Immature natural killer cell (primary cell): ENCODE results near the gene MLXIP. TPM values are rescaled to one million over a fixed set of nuclear protein-coding genes. Genes with fewer than 3 reads are reported as not detected.
A peak's percentile ranks its signal among the peaks of the same experiment; 100 is the strongest.

Experiments used
- DNase-seq, 3 donors: peaks; one replicate each; pipeline ENCODE4 v3.0.0; 2022; ENCODE audit warnings: mixed read lengths in 1 of 3
- H3K27ac Mint-ChIP-seq, 6 donors: one replicate each; pipeline ENCODE4 v1.8.0; 2020; ENCODE audit warnings: mixed read lengths in 6 of 6, mild to moderate bottlenecking in 5 of 6, inconsistent platforms in 4 of 6, moderate library complexity in 3 of 6
- H3K27me3 Mint-ChIP-seq, 3 donors: one replicate each; pipeline ENCODE4 v1.8.0; 2020 to 2021; ENCODE audit warnings: low read depth in 3 of 3, mild to moderate bottlenecking in 3 of 3, mixed read lengths in 3 of 3, moderate library complexity in 3 of 3, inconsistent platforms in 1 of 3
- H3K36me3 Mint-ChIP-seq, 3 donors: one replicate each; pipeline ENCODE4 v1.8.0; 2020; ENCODE audit warnings: mixed read lengths in 3 of 3, inconsistent platforms in 2 of 3, mild to moderate bottlenecking in 2 of 3
- H3K4me1 Mint-ChIP-seq, 2 donors: one replicate each; pipeline ENCODE4 v1.8.0; 2020; ENCODE audit warnings: inconsistent platforms in 2 of 2, mild to moderate bottlenecking in 2 of 2, mixed read lengths in 2 of 2, moderate library complexity in 1 of 2
- H3K4me3 Mint-ChIP-seq, 5 donors: one replicate each; pipeline ENCODE4 v1.8.0; 2020; ENCODE audit warnings: mild to moderate bottlenecking in 5 of 5, mixed read lengths in 5 of 5, inconsistent platforms in 3 of 5, moderate library complexity in 3 of 5
- H3K9me3 Mint-ChIP-seq, 6 donors: one replicate each; pipeline ENCODE4 v1.8.0; 2020; ENCODE audit warnings: mild to moderate bottlenecking in 6 of 6, mixed read lengths in 6 of 6, inconsistent platforms in 4 of 6, moderate library complexity in 3 of 6
- polyA plus RNA-seq, 3 donors: library from polyadenylated mRNA; unstranded; fragments of 300-500 nt; fragmentation: Illumina TruSeq; gene quantifications; one replicate each; pipeline ENCODE4 v1.2.3, GENCODE V29; 2021

The MLXIP gene
- polyA plus RNA-seq, 3 donors from 2014 or later: 3.5 to 10.6 (median 4.7) TPM

DNA sequence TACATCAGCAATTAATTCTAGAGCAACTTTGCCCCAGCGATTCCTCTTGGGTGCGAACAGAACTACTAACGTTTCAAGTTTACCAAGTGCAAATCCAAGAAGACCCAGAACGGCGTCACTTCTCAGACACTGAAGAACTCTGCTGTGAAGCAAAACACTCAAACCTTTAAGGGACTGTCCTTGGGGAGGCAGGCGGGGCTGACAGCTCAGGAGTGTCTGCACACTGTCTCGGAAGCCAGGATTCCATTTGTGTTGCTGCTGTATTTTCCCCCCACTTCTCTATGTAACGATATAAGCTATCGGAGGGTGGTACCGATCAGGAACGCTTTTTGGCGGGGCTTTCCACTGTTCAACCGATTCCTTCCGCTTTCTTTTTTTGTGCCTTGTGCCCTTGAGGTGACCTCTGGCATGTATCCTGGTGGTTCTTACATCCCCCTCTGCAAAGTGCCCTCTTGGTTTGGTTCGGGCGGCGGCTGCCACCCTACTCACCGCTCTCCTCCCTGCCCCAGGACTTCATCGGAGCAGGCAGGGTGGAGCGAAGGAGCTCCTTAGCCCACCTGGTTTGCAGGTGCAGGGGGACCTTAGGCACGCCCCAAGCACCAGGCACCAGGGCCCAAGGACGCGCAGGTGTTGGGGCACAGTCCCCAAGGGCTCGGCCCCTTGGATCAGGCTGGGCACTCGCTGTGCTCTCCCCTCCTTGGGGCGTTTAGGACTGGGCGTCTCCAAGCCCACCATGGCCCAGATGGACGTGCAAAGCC is 19.2 kb upstream of the MLXIP start:
- Mint-ChIP-seq H3K27ac (no peak overlapping the region), H3K4me1 (no peaks in the 10 kb centered on the region), H3K4me3 (no peak overlapping the region), H3K27me3 (peaks cover 0 to 4% (median 2%) of the 10 kb centered on the region in 3 donors), H3K9me3 (no peaks in the 10 kb centered on the region), H3K36me3 (no peaks in the 10 kb centered on the region)
- DNase-seq: no peak

GRCh38 chr12:122060081-122060501 is 18.5 kb upstream of the MLXIP start:
- Mint-ChIP-seq H3K4me3 (no peak overlapping the region), H3K9me3 (no peaks in the 10 kb centered on the region), H3K36me3 (no peaks in the 10 kb centered on the region), H3K27me3 (peaks cover 0 to 4% (median 2%) of the 10 kb centered on the region in 3 donors), H3K27ac (no peak overlapping the region), H3K4me1 (no peaks in the 10 kb centered on the region)
- no peak for DNase-seq

DNA sequence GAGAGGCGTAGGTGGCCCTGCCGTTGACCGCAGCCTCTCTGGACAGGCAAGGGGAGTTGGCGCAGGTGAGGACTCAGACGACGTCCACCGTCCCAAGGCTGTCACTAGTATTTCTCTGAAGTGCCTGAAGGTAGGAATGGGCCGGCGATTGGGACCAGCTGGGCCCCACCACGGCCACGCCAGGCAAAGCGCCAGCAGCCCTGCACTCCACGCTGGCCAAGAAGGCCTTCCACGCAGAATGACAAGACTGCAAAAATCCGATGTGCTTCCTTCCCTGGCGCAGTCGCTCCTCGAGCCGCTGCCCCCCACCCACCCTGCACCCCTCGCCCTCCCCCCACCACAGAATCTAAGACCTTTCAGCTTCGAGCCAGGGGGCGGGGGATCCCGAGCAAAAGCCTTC is 17.3 kb upstream of the MLXIP start:
- Mint-ChIP-seq H3K9me3 (no peaks in the 10 kb centered on the region), H3K27me3 (peaks cover 0 to 4% (median 2%) of the 10 kb centered on the region in 3 donors), H3K27ac (no peak overlapping the region), H3K4me3 (no peak overlapping the region), H3K4me1 (no peaks in the 10 kb centered on the region), H3K36me3 (no peaks in the 10 kb centered on the region)
- no peak for DNase-seq

DNA sequence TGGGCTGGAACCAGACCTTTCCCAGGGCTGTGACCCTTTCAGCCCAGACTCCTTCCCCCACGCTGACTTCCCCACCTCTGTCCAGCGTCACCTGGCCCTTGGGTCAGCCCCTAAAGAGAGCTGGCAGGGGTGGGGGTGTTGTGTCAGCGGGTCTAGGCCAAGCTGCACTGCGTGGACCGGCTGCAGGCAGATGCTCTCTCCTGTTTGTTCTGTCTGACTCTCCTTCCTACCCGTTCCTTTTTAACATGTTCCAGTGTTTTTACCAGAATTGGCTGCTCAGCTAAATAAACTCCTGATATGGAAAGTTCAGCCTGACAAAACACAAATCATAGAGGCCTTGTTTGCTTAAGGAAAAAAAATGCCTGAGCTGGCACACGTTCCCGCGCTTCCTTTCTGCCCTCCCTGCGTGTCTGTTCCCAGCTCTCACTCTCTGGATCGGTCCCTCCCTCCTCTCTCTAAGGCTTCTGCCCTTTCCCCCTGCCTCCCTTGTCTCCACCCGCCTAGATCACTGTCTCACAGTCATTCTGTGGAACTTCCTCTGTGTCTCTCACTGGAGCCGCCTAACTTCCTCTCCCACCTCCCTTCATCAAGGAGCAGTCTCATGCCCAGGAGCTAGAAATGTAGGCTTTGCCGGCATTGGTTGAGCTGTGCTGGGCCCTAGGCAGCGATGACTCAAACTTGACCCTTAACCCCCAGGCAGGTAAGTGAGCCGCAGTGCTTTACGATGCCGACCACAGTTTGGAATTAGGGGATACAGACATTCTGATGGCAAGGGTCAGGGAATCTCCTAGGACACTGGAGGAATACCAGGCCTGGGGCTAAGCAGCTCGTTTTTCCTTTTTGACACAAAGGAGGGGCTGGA is 15.5 kb upstream of the MLXIP start:
- DNase-seq: no peak
- Mint-ChIP-seq H3K27me3 (peaks cover 0 to 2% (median 1%) of the 10 kb centered on the region in 3 donors), H3K4me3 (no peak overlapping the region), H3K36me3 (no peaks in the 10 kb centered on the region), H3K4me1 (peaks cover 6 to 8% of the 10 kb centered on the region in 2 donors), H3K9me3 (no peaks in the 10 kb centered on the region), H3K27ac (peak overlapping the region in 1 of 6 donors; percentile 51)

- H3K9me3 Mint-ChIP-seq: no peaks in the 10 kb centered on the region
- no peaks in the 10 kb centered on the region for H3K36me3 Mint-ChIP-seq
- DNase-seq: no peak
- no peak overlapping the region for H3K4me3 Mint-ChIP-seq
- peaks cover 0 to 2% (median 1%) of the 10 kb centered on the region in 3 donors for H3K27me3 Mint-ChIP-seq
- no peak overlapping the region for H3K27ac Mint-ChIP-seq
- H3K4me1 Mint-ChIP-seq: peaks cover 12 to 13% of the 10 kb centered on the region in 2 donors
These were observed 14.9 kb upstream of the MLXIP start for GRCh38 chr12:122063694-122064024.

- Mint-ChIP-seq H3K4me1 (peaks cover 13 to 14% of the 10 kb centered on the region in 2 donors), H3K9me3 (no peaks in the 10 kb centered on the region), H3K4me3 (no peak overlapping the region), H3K36me3 (no peaks in the 10 kb centered on the region), H3K27me3 (peaks cover 0 to 2% (median 1%) of the 10 kb centered on the region in 3 donors), H3K27ac (no peak overlapping the region)
- no peak for DNase-seq
These were observed 14.4 kb upstream of the MLXIP start for GRCh38 chr12:122064025-122064777.

GRCh38 chr12:122064780-122065588 is 13.6 kb upstream of the MLXIP start:
- peak overlapping the region in 1 of 6 donors; percentile 49 for H3K27ac Mint-ChIP-seq
- H3K4me3 Mint-ChIP-seq: no peak overlapping the region
- no peak for DNase-seq

GRCh38 chr12:122067548-122067947 is 11.0 kb upstream of the MLXIP start:
- Mint-ChIP-seq H3K27me3 (peaks cover 1 to 2% (median 2%) of the 10 kb centered on the region in 3 donors), H3K27ac (peak overlapping the region; percentile 72 to 94 (median 79)), H3K4me1 (peaks cover 13 to 21% of the 10 kb centered on the region in 2 donors), H3K36me3 (no peaks in the 10 kb centered on the region), H3K9me3 (no peaks in the 10 kb centered on the region), H3K4me3 (peak overlapping the region; percentile 34 to 82 (median 56))
- no peak for DNase-seq

More at GRCh38 chr12:122064780-122065588, 13.6 kb upstream of the MLXIP start:
- Mint-ChIP-seq H3K9me3 (no peaks in the 10 kb centered on the region), H3K27me3 (peaks cover 1 to 2% (median 2%) of the 10 kb centered on the region in 3 donors), H3K36me3 (no peaks in the 10 kb centered on the region), H3K4me1 (peaks cover 13 to 21% of the 10 kb centered on the region in 2 donors)

DNA sequence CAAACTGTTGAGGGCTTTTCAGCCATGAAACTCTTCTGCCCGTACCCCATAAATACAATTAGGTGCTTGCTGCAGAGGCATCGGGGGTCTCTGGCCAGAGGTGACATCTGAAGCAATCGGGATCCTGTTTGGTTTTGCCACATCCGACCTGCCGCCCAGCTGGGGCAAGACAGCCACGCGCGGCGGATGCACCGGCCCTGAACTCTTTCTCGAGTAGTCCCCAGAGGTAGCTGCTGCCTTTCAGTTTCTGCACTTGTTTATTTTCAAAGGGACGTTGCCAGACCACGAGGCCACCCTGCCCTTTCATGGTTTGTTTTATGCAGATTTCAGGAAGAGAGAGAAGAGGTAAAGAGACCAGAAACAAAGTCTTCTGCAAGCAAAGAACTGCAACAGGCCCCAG is 10.6 kb upstream of the MLXIP start:
- Mint-ChIP-seq H3K4me1 (peaks cover 13 to 21% of the 10 kb centered on the region in 2 donors), H3K4me3 (peak overlapping the region; percentile 34 to 82 (median 56)), H3K9me3 (no peaks in the 10 kb centered on the region)

DNA sequence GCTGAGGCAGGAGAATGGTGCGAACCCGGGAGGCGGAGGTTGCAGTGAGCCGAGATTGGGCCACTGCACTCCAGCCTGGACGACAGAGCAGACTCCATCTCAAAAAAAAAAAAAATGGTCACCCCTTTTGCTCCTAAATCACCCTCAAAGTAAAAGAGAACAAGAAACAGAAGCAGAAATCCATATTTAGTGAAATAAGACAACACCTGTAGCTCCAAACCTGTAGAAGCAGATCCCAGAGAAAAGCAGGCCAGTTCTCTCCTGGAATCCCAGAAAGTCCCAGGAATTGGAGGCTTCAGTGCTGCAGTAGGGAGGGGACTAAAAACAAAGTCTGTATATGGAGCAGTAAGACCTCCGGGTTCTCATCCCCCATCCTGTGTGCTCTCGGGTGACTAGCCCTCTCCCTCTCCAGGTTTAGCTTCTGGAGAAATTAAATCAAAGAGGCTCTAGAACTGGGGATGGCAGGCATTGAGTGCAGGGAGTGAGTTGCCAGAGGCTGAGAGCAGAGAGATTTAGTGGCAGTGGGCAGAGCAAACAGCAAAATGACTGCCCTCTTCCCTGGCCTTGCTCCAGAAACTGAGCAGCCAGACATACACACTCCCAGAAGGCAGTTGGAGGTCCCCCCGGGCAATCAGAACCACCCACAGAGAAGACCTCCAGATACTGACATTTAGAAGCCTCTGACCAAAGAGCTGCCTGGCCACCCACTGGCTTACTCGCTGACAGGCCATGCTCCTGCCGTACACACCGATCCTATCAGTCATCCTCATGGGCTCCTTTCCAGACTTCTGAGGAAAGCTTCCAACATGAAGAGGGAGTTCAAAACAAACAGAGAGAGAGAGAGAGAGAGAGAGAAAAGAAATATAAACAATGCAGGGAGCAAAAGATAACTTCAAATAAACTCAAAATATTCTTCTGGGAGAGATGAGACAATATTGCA is 6.3 kb upstream of the MLXIP start:
- Mint-ChIP-seq H3K4me1 (peaks cover 11 to 21% of the 10 kb centered on the region in 2 donors), H3K4me3 (no peak overlapping the region), H3K27me3 (peaks cover 0 to 2% (median 2%) of the 10 kb centered on the region in 3 donors), H3K9me3 (no peaks in the 10 kb centered on the region), H3K27ac (peak overlapping the region in 2 of 6 donors; percentile 59 to 76), H3K36me3 (no peaks in the 10 kb centered on the region)
- DNase-seq: no peak

More for the DNA sequence above, 10.6 kb upstream of the MLXIP start:
- H3K27ac Mint-ChIP-seq: peak overlapping the region; percentile 72 to 94 (median 79)
- peaks cover 1 to 2% (median 2%) of the 10 kb centered on the region in 3 donors for H3K27me3 Mint-ChIP-seq
- no peaks in the 10 kb centered on the region for H3K36me3 Mint-ChIP-seq
- peak; percentile 49 to 58 (median 51) for DNase-seq

DNA sequence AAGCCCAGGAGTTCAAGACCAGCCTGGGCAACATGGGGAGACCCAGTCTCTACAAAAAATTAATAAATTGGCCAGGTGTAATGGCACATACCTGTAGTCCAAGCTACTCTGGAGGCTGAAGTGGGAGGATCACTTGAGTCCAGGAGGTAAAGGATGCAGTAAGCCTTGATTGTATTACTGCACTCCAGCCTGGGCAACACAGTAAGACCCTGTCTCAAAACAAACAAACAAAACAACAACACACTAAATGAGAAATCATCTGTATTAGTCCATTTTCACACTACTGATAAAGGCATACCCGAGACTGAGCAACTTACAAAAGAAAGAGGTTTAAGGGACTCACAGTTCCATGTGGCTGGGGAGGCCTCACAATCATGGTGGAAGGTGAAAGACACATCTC is 4.7 kb upstream of the MLXIP start:
- Mint-ChIP-seq H3K27ac (peak overlapping the region in 2 of 6 donors; percentile 1 to 33), H3K4me3 (no peak overlapping the region), H3K4me1 (peaks cover 6 to 8% of the 10 kb centered on the region in 2 donors), H3K27me3 (peaks cover 0 to 4% (median 2%) of the 10 kb centered on the region in 3 donors), H3K36me3 (no peaks in the 10 kb centered on the region), H3K9me3 (no peaks in the 10 kb centered on the region)
- DNase-seq: no peak
